SU-DHL-6 (cell line): ENCODE results near the gene STRA6.

Source experiments
- CTCF ChIP-seq: fragments of 200-600 bp; sonication (generic); IDR thresholded peaks from one replicate; pipeline ENCODE4 v1.5.1; 2017; ENCODE audit warnings: antibody characterized with exemption, mild to moderate bottlenecking, low read length, moderate library complexity; ENCODE audit not compliant: insufficient read depth, poor library complexity, severe bottlenecking
- EZH2phosphoT487 ChIP-seq: fragments of 200-600 bp; sonication (generic), shearing (Covaris generic); conservative IDR thresholded peaks from 2 replicates; pipeline ENCODE4 v1.6.1; 2018; ENCODE audit warnings: mild to moderate bottlenecking, antibody characterized with exemption, low read length, moderate library complexity, mixed read lengths

GRCh38 chr15:74244822-74245341 lies 42.3 kb upstream of the STRA6 start:
- TF ChIP-seq EZH2phosphoT487: no peak
- TF ChIP-seq CTCF: no peak
